Right ventricle myocardium inferior (tissue), 1 donor: ENCODE results near the gene CSNK1G3. TPM values are rescaled to one million over a fixed set of nuclear protein-coding genes. Genes with fewer than 3 reads are reported as not detected.

ENCODE experiments used
- ATAC-seq: fragments of 200-7000 bp; cut with Tn5 transposase; one replicate; pipeline ENCODE4 v1.9.1; 2020; ENCODE audit warnings: mild to moderate bottlenecking, moderate library complexity
- DNase-seq: peaks from one replicate; pipeline ENCODE4 v3.0.0; 2021; ENCODE audit errors: missing footprints
- intact Hi-C: fragments of 100-400 bp; cut with DNase I; formaldehyde crosslinking; loops from one replicate; pipeline ENCODE4 v1.11.0; 2022
- total RNA-seq: library from RNA; stranded (reverse); fragmentation: NEBNext Ultra II Directional; extraction: Animal tissue kit (Norgen Biotek cat#: 25700); gene quantifications from one replicate; pipeline ENCODE4 v1.2.1, GENCODE V29; 2021
- donor health status: DM: no; HTN: yes; CAD: no; lungs with severe emphysema.

CSNK1G3 gene
- total RNA-seq, 1 donor from 2014 or later: 20.6 TPM

DNA sequence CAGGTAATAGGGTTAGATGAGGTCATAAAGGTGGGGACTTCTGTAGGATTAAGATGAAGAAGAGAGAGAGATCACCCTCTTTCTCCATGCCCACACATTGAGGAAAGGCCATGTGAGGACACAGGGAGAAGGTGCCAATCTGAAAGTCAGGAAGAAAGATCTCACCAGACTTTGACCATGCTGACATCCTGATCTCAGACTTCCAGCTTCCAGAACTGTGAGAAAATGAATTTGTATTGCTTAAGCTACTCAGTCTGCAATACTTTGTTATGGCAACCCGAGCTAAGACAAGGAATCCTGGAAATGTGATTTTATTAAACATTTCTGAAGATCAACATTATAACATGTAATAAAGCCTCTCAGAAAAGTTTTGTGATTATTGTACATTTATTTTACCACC, 3.5 kb upstream of the CSNK1G3 start:
- intact Hi-C loops: no loop called here
- DNase-seq (no peak), ATAC-seq (no peak)

GRCh38 chr5:123511290-123511647, 708 bp upstream of the CSNK1G3 start:
- intact Hi-C loops: loop anchor here (2.0 to 5.0 kb wide), 2 partner anchors 71 to 100 kb away; no protein-coding TSS in a partner anchor
- DNase-seq (no peak), ATAC-seq (no peak)

- intact Hi-C loops: loop anchor here (1.0 to 5.0 kb wide), 2 partner anchors 69 to 90 kb away; partner anchors contain the start of gene CEP120
- ATAC-seq (peak; percentile 1), DNase-seq (no peak)
These were observed 859 bp downstream of the CSNK1G3 start for GRCh38 chr5:123512611-123513461.

GRCh38 chr5:123514615-123515355, 2.8 kb downstream of the CSNK1G3 start:
- intact Hi-C loops: loop anchor here (5.0 kb wide), 1 partner anchor 68 kb away; no protein-coding TSS in a partner anchor
- DNase-seq: no peak
- ATAC-seq: no peak

DNA sequence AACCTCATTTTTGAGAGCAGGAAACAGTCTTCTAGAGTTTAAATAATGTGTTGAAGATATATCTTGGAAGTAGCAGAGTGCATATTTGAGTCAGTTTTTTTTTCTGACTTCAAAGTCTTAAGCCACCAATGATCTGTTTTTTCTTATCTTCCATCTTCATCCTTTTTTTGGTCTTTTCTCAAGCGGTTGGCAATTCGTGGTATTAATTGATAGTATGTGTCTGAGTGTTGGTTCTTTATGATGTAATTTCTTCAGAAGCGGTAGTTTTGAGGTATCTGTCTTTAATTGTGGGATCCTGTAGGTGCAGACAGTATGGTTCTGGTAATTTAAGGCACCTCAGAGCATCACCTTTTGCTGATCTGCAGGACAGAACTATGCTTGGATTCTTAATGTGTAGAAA, 3.9 kb downstream of the CSNK1G3 start:
- ATAC-seq: no peak
- intact Hi-C loops: no loop called here
- DNase-seq: no peak

DNA sequence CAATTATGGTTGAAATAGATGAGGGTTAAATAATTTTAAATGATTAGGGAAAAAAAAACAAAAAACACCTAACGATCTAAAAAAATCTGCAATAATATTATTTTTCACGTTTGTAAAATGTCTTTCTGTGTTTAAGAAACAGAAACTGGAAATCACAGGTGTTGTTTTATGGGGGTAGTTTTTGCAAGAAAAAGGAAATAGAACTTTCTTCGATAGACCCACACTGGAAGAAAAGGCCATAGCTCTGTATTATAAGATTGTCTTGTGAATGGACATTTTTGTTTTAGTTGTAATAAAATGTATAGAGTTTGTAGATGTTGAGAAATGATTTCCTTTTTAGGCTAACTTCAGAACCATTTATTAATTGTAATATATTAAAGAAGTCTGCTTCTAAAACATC, 5.5 kb downstream of the CSNK1G3 start:
- intact Hi-C loops: no loop called here
- DNase-seq (no peak), ATAC-seq (no peak)

- intact Hi-C loops: no loop called here
- no peak for DNase-seq
- no peak for ATAC-seq
These were observed 6.1 kb downstream of the CSNK1G3 start for GRCh38 chr5:123518111-123518510.

DNA sequence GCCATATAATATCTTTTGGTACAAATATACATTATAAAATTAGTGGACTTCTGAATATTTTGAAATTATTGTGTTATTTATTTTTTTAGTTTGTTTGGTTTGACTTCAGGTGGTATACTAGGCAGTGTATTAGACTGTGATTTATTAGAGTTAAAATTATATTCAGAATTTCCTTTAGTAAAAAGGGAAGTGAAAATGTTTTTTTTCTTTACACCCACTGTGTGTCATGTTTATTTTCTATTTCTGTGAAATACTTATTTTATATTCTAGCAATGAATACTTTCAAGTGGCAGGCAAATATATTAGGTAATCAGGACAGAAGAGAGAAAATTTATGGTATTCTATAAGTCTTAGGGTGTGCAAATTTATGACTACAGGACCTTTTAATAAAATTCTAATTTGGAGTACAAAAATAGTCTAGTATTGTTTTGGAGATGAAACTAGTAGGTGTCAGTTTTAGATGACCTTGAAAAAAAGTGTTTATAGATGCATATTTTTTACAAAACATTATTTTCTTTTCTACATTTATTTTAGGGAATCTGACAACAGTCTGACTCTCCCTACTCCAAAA, 8.8 kb downstream of the CSNK1G3 start:
- ATAC-seq (no peak), DNase-seq (no peak)
- intact Hi-C loops: no loop called here

DNA sequence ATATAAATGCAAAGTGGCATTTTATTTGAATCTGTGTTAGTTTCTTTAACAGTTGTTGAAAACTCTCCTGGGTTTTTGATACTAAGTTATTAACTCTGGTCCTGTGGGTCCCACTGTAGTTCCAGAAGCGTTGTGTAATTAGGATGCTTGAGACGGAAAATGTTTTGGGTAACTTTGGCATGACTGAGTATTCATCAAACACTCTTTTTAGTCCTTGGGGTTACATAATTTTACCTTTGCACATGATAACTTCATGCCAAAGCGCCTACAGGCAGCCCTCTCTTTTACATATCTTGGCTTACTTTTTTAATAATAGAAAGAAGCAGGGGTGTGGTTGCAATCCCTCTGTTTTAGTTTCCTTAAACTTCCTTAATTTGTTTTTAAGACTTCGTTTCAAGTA, 12.2 kb downstream of the CSNK1G3 start:
- DNase-seq: no peak
- intact Hi-C loops: no loop called here

GRCh38 chr5:123527190-123527589, 15.2 kb downstream of the CSNK1G3 start:
- ATAC-seq: no peak

More for the DNA sequence above, 12.2 kb downstream of the CSNK1G3 start:
- no peak for ATAC-seq

DNA sequence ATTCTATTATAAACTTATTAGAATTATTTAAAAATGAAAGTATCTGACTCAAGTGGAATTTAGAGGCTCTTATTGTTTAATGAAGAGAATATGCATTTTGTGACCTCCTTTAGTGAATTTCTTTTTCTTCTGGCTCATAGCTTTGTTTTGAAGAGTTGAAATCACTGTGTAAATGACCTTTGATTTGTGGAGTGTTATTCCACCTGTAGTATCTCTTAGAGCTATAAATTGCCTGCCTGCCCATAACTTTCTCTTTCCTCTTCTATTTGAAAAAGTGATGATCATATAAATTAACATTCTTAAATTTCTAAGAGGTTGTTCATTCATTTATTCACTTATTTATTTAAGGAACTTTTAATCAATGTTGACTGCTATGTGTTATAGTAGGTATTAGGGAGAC, 16.1 kb downstream of the CSNK1G3 start:
- ATAC-seq (no peak), DNase-seq (no peak)
- intact Hi-C loops: no loop called here

More at GRCh38 chr5:123527190-123527589, 15.2 kb downstream of the CSNK1G3 start:
- intact Hi-C loops: no loop called here
- no peak for DNase-seq

- DNase-seq (no peak), ATAC-seq (no peak)
- intact Hi-C loops: no loop called here
These were observed 16.9 kb downstream of the CSNK1G3 start for GRCh38 chr5:123528878-123529277.

DNA sequence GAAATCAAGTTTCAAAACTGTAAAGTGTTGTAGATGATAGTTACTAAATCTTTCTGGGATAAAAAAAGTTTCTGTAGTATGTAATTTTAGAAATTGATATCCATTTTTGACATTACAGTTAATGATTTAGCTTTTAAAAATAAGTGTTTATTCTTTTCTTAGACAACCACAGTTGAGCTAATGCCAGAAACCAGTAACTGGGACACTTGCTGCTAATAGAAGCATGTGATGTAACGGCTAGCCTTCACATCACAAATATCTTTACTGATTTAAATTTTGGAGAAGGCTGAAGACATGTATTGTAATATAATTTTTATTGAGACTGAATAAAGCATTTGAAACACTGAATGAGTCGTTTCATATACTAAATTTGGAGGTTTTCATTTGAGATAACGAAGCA, 18.8 kb downstream of the CSNK1G3 start:
- ATAC-seq (no peak), DNase-seq (no peak)
- intact Hi-C loops: no loop called here

GRCh38 chr5:123535648-123536047, 23.7 kb downstream of the CSNK1G3 start:
- intact Hi-C loops: no loop called here
- DNase-seq (no peak), ATAC-seq (no peak)

- intact Hi-C loops: no loop called here
- no peak for DNase-seq
- no peak for ATAC-seq
These were observed 25.3 kb downstream of the CSNK1G3 start for GRCh38 chr5:123537256-123537655.

DNA sequence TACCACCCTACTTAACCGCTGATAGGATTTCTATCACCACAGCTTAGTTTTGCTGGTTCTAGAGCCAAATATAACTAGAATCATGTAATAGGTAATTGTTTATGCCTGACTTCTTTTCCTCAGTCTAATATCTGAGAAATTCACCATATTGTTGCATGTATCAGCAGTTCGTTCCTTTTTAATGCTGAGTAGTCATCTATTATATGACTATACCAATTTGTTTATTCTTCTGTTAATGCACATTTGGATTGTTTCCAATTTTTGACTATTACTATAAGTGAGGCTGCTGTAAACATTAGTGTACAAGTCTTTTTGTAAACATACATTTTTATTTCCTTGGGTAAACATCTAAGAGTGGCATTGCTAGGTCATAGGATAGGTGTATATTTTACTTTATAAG, 25.9 kb downstream of the CSNK1G3 start:
- DNase-seq: no peak
- intact Hi-C loops: no loop called here
- no peak for ATAC-seq

DNA sequence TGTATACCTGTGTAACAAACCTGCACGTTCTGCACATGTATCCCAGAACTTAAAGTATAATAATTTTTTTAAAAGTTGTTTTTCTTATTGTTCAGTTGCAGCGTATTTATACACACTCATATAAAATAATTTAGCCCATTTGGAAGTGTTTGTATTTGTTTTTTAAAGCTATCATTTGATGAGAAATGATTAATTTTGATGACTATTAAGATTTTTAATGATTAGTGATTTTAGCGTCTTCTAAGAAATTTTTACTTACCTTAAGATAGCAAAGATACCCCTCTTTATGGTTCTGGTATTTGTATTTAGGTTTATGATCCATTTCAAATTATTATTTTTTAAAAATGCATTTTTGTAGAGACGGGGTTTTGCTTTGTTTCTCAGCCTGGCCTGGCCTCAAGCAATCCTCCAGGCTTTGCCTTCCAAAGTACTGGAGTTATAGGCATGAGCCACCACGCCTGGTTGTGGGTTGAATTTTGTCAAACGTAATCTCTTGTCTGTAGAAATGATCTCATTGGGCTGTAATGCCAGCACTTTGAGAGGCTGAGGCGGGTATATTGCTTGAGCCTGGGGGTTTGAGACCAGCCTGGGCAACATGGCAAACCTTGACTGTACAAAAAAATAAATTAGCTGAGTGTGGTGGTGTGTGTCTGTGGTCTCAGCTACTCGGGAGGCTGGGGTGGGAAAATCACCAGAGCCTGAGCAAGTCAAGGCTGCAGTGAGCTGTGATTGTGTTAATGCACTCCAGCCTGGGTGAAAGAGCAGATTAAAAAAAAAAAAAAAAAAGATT, 26.9 kb downstream of the CSNK1G3 start:
- no peak for DNase-seq
- intact Hi-C loops: no loop called here
- ATAC-seq: no peak

- no peak for ATAC-seq
- intact Hi-C loops: no loop called here
These were observed 28.6 kb downstream of the CSNK1G3 start for GRCh38 chr5:123540534-123540933.

DNA sequence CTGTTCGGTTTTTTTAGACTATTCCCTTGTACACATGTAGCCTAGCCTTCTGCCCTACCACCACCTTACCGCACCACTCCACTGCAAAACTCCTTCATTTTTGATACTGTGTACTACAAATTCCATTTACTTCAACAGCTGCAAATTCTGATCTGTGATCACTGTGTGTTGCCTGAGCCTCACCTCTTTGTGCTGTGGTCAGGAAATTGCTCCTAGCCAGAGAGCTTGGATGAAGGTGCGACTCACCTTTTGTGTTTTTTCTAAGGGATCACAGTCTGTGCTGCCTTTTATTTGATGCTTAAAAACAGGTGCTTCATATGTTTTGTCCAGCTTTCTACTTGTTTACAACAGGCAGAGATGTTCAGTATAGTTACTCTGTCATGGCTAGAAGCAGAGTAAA, 31.5 kb downstream of the CSNK1G3 start:
- ATAC-seq (no peak), DNase-seq (no peak)
- intact Hi-C loops: no loop called here

More at GRCh38 chr5:123540534-123540933, 28.6 kb downstream of the CSNK1G3 start:
- no peak for DNase-seq
